GM15510 (cell line): Measurements from ENCODE around the gene UST.

ENCODE experiments used
- POLR2A ChIP-seq: IDR thresholded peaks from 3 replicates; pipeline ENCODE4 v1.6.1; 2011; ENCODE audit warnings: borderline replicate concordance; ENCODE audit not compliant: insufficient read length; ENCODE audit errors: extremely low read depth

Gene UST

DNA sequence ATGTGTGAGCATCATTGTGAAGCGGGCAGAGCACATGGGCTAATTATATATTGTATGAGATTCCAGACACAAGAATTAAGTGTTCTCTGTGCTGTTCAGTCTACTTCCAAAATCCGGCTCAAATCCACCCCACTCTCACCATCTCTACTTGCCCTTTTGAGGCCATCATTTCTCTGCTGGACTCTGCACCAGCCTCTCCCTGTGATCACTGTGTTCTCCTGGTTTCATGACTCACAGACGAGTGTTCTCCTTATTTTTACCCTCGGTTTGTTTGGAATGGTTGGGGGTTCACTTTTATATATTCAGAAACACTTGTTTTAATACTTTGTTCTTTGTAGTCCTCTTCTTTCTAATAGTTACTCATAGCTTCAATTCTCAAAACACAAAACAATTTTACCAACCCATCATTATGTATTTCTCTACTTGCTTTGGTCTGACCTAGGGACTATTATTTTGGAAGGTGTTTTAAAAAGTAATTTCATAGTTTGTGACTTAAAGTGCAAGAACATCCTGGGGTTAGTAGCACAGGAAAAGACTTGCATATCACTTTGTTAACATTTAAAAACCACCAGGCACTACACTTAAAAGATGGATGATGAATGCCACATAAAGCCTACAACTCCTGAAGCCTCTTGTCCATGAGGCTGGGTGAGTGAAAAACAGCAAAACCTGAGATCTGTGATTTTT lies 82.7 kb downstream of the UST start:
- TF ChIP-seq POLR2A, result no peak

DNA sequence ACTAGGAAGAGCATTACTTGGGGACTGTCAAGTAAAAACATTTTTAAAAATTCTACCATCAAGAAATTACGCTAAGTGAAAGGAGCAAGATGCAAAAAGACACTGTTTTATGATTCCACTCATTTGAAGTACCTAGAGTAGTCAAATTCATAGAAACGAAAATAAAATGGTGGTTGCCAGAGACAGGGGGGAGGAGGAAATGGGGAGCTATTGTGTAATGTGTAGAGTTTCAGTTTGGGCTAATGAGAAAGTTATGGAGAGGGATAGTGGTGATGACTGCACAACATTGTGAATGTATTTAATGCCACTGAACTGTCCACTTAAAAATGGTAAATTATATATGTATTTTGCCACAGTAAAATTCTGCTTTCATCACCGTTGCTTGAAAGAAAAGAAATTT lies 83.8 kb downstream of the UST start:
- no peak for TF ChIP-seq POLR2A

GRCh38 chr6:148831064-148831463 lies 84.2 kb downstream of the UST start:
- no peak for TF ChIP-seq POLR2A

DNA sequence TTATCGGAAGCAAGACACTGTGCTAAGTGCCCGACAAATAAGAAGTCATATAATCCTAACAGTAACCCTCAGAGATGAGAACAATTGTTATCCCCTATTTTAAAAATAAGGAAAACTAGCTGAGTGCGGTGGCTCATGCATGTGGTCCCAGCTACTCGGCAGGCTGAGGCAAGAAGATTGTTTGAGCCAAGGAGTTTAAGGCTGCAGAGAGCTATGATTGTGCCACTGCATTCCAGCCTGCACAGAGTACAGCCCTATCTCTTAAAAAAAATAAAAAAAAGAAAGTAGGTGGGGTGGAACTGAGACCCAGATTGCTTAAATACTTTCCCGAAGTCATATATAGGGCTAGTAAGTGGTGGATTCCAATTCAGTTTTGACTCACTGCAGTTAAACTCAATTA lies 84.7 kb downstream of the UST start:
- no peak for TF ChIP-seq POLR2A

DNA sequence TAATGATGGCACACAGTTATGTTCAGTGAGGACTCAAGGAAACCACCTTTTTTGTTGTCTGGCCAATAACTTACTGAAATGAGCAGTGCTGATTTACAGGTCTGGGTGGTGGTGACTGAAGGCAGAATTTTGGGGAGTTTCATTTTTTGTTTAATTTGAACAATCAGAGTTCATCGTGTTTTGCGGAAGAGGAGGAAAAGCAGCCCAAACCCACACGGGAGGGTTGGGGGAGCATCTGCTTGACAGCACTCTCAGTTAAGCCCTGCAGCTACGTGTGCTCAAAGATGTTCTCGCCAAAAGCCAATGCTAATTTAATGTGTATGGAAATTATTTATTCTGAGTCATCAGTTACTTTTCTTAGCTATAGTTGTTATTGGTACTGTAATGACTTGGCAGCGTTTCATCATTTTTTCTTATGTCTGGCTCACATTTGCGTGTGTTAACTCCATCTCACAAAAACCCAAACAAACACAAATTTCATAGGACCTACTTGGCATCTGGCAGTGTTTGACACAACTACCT lies 89.2 kb downstream of the UST start:
- TF ChIP-seq POLR2A, result no peak

DNA sequence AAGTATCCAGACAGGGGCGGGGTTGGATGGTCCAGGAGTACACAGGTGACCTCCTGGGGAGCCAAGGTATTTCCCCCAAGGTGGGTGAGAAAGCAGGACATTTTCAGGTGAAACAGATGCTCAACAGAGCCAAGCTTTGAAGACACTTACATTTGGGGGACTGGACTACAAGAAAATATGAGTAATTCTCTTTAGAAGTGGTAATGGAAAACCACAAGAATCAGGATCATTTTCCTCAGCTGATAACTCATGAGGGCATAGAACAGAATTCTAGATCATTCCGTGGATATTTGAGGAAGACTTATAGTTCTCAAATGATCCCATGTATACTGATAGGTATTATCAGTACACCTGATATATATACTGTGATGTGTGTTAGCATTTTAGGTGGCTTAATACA lies 89.9 kb downstream of the UST start:
- no peak for TF ChIP-seq POLR2A

- no peak for TF ChIP-seq POLR2A
Measured at GRCh38 chr6:148837941-148838340, 91.1 kb downstream of the UST start.

DNA sequence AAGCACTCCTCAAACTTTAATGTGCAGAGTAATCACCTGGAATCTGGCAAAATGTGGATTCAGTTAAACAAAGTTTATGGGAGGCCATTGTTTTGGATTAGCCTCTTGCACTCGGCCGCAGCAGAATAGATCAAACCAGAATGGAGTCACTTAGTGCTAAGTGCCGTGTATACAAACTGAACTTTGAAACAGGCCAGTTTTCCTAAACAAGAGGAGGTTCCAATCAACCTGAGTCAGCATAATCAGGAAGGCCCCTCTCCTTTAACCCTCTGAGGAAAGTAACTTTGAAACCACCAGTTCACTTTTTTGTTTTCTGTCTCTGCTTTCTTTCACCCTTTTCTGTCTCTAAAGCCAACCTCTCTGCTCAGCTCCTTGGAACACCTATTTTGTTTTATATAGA lies 92.2 kb downstream of the UST start:
- TF ChIP-seq POLR2A, result no peak

DNA sequence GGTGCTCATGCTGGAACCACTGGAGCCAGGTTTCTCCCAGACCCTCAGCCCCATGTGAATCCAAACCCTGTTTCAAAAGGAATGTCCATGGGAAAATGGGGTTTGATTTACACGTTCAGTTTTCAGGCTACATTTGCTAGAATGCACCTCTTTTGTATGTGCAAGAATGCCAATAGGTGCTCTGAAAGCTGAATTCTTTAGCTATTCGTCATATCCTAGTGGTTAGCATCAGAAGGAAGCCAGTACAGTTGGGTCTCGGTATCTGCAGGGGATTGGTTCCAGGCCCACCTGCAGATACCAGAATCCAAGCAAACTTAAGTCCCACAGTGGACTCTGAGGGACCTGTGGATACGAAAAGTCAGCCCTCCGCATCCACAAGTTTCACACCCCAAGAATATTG lies 93.4 kb downstream of the UST start:
- no peak for TF ChIP-seq POLR2A

DNA sequence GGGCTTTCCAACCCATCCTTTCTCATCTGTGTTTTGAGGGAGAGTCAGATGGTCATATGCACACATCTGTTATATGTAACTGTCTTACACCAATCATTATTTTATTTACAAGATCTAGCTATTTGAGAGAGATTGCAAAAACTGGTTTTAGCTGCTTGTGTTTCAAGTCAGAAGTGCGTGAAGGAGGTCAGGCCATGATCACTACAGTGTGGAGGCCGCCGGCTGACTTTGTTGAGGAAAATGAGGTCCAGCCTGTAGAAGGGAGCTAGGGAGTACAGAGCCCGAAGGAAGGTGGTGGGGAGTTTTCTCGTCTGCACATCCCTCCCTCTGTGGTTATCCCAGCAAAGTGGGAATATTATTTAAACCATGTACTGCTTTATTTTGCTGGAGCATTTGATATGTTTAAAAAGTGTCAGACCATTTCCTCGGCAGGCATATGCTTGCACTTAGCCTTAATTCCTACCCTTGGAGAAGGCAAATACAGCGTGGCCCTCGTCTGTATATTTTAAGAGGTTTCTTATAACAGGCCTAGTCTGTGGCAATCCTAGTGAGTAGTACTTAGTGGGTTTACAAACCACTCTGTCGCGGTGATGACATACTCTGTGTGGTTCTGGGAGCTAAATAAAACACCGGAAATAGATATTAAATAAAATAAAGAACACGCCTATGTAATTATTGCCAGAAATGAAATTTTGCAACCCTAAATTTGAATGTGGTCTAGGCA lies 95.6 kb downstream of the UST start:
- TF ChIP-seq POLR2A, result no peak

- no peak for TF ChIP-seq POLR2A
Measured at GRCh38 chr6:148845464-148845863, 98.6 kb downstream of the UST start.

GRCh38 chr6:148846778-148847761 lies 100.2 kb downstream of the UST start:
- TF ChIP-seq POLR2A, result no peak

DNA sequence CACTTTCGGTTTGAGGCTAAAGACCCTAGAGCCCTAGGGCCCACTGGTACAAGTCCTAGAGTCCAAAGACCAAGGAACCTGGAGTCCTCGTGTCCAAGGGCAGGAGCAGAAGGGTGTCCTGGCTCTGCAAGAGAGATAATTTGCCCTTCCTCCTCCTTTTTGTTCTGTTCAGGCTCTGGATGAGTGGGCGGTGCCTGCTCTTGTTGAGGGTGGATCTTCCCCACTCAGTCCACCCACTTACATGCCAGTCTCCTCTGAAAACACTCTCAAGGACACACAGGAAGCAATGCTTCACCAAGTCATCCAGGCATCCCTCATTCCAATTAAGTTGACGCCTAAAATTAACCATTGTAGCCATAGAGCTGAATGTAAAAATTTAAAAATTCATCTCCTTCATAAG lies 102.1 kb downstream of the UST start:
- no peak for TF ChIP-seq POLR2A

GRCh38 chr6:148850964-148851363 lies 104.1 kb downstream of the UST start:
- TF ChIP-seq POLR2A, result no peak
